Frontal cortex (tissue), 4 donors: Measurements from ENCODE around the gene PIAS2. TPM values are rescaled to one million over a fixed set of nuclear protein-coding genes. Genes with fewer than 3 reads are reported as not detected.
"Not testable (repeated sequence)": the region's sequence is repeated elsewhere in the genome, so short reads cannot be mapped to it uniquely, and the experiment has no call there.

Experiments
- DNase-seq, 2 donors: peaks; one replicate each; pipeline ENCODE4 v3.0.0; 2012; ENCODE audit warnings: low spot score in 2 of 2
- FAIRE-seq: peaks from 2 replicates; lab custom pipeline; 2012; peaks lifted over from hg19 to GRCh38; lab: Jason Lieb, UNC
- total RNA-seq: library from RNA; depleted of rRNA; stranded (reverse); fragments of >200 nt; gene quantifications from one replicate; pipeline ENCODE4 v1.2.3, GENCODE V29; 2014
- donor health status: control.
- donor health status: control.
- donor health status: control.

PIAS2 gene
- total RNA-seq, 1 donor from 2014 or later: 46.1 TPM

DNA sequence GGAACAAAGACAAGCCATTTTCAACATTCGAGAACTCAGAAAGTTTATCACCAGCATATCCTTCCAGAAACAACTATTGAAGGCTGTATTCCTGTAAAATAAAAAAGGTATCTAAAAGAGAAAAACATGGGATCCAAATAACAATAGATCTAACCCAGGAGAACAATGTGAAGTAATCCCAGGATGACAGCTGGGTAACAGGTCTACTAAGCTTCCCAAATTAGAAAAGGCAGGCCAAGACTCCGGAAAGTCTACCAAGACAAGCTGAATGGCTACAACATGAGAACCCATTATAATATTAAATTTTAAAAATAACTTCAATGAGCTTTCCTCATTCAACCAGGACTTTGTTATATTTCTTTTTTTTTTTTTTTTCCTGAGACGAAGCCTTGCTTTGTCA, 6.5 kb downstream of the PIAS2 start:
- FAIRE-seq (no peak), DNase-seq (no peak)

- DNase-seq: no peak
- no peak for FAIRE-seq
Measured at GRCh38 chr18:46909497-46909896, 7.8 kb downstream of the PIAS2 start.

- DNase-seq: no peak
- FAIRE-seq: no peak
Measured at GRCh38 chr18:46903406-46903805, 13.9 kb downstream of the PIAS2 start.

DNA sequence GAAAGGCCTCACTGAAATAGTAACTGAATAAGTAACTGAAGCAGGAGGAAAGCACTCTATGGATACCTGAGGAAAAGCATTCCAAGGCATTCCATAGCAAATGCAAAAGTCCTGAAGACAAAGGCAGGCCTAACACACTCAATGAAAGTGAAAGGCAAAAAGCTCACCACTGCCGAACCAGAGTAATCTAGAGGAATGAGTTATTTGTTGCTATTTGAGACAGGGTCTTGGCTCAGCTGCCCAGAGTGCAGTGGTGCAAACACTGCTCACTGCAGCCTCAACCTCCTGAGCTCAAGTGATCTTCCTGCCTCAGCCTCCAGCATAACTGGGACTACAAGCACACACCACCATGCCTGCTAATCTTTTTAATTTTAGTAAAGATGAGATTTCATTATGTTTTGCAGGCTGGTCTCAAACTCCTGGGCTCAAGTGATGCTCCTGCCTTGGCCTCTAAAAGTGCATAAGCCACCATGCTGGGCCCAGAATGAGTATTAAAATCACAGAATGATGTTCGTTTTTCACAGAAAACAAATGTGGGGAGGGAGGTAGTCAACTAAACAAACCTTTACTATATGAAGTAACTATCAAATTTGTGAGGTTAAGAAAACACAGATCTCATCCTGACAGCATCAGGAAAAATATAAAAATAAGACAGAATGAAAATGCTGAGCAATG, 17.9 kb downstream of the PIAS2 start:
- no peak for FAIRE-seq
- no peak for DNase-seq

DNA sequence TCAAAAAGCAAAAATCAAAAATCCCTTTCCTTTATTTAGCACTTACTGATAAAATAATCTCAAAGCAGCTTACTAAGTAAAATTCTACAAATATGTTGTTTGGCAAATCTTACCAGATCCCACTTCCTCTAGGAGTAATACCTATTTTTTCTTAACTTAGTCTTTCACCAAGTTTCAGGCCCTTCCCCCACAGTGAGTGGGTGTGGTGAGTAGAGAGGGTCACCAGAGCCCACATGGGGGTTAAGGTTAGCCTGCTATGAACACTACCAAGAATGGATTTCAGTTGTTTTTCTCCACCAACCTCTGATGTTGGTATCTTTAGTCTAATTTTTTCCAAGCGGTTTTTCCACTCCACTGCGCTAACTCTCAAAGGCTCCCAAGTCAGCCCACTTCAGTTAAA, 23.2 kb downstream of the PIAS2 start:
- DNase-seq: no peak
- FAIRE-seq: no peak

GRCh38 chr18:46893360-46893759, 23.9 kb downstream of the PIAS2 start:
- DNase-seq: no peak
- FAIRE-seq: no peak

DNA sequence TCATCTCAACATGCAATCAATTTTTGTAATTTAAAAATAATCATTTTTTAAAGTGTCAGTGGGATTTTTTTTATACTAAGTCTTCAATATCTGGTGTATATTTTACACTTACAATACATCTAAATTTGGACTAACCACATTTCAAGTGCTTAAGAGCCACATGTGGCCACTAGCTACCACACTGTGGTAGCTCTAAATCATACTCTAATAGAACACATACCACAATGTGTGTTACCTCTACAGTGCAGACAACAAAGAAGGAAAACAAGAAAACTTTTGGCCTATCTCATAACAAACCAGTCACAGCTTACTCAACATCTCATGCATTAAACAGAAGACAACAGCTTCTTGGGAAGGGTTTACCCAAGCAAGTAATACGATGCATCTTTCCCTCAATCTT, 24.5 kb downstream of the PIAS2 start:
- no peak for FAIRE-seq

GRCh38 chr18:46891742-46892214, 25.5 kb downstream of the PIAS2 start:
- DNase-seq (no peak), FAIRE-seq (no peak)

More for the DNA sequence above, 24.5 kb downstream of the PIAS2 start:
- DNase-seq: no peak

- FAIRE-seq (no peak), DNase-seq (no peak)
Measured at GRCh38 chr18:46888965-46889364, 28.3 kb downstream of the PIAS2 start.

DNA sequence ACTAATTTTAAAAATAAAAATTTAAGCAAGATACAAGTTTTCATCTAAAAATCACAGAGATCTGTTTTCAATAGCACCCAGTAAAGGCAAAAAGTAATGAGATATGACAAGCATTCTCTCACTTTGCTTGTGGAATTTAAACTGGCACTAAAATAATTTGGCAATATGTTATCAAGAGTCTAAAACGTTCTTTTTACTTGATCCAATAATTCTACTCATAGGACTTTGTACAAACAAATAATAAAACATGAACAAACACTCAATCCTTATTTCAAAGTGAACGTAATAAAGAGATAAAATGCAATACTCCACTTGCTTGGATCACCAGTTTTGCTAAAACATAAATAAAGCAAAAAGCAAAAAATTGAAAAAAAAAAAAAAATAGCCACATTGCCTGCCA, 30.4 kb downstream of the PIAS2 start:
- FAIRE-seq (no peak), DNase-seq (no peak)

GRCh38 chr18:46883180-46883579, 34.1 kb downstream of the PIAS2 start:
- no peak for DNase-seq

DNA sequence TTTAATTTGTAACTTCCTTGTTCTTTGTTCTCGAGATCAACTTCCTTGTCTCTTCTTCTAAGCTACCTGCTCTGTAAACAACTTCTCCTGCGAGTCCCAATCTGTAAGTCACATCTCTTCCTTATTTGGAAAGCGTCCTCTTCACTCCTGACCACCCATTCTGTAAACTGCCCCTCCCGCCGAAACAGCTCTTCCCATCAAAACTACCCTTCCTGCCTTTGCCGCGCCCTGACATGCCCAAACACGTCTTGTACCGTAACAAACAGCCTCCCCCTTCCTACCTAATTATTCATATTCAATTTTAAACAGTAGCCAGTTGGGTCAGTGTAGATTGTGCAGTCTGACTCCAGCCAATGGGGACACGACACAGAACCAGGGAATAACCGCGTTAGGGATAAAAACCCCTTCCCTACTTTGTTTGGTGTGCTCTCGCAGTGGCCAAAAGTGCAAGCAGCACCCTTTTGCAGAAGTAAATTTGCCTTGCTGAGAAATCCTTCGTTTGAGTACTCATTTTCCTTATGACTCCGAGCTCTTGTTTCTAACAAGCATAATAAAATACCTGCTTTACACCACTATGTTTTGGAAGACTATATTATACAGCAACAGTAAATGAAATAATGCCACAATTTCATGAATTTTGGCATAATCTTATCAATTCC, 39.8 kb downstream of the PIAS2 start:
- no peak for DNase-seq
- no peak for FAIRE-seq

More at GRCh38 chr18:46883180-46883579, 34.1 kb downstream of the PIAS2 start:
- FAIRE-seq: no peak

DNA sequence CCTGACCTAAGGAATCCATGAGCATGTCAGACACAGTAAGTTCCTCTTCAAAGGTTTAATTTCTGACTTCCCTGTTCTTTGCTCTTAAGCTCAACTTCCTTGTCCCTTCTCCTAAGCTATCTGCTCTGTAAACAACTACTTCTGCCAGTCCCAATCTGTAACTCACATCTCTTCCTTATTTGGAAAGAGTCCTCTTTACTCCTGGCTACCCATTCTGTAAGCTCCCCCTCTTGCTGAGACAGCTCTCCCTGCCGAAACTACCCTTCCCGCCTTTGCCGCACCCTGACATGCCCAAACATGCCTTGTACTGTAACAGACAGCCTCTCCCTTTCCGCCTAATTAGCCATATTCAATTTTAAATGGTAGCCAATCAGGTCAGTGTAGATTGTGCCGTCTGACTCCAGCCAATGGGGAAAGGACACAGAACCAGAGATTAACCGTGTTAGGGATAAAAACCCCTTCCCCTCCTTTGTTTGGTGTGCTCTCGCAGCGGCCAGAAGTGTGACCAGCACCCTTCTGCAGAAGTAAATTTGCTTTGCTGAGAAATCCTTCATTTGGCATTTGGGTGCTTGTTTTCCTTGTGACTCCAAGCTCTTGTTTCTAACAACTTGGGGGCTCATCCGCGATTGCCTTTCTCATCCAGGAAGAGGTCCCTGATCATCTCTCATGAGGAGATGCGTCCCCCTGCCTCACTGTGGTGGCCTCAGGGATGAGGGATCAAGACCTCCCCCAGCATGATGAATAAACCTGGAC, 49.0 kb downstream of the PIAS2 start:
- DNase-seq: no peak
- no peak for FAIRE-seq

DNA sequence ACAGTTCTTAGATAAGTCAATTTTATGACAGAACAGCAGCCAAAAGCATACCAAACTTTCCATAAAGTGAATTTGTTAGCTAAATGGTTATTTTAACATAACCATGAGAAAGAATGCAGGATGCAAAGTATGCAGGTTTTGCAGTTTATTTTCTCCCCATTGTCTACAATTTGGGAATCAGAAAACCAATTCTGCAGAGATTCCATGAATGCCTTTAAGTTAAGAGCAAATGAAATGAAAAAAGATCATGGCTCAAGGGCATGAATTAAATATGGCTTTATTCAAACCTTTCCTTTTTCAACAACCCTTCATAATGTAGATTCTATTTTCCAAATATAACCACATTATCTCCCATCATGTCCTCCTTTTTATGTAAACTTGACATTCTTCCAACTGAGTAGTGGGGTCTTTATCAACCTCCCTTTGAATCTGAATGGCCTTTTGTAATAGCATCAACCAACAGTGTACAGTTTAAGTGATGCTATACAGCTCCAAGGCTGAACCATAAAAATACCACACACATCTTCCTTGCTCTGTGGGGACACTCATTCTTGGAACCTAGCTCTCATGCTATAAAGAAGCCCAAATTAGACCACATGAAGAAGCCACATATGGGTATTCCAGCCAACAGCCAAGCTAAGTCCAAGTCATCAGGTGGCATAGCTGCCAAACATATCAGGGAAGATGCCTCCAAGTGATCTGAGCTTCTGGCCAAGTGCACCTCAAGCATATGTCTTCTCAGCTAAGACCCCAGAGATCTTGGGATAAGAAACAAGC, 49.8 kb downstream of the PIAS2 start:
- DNase-seq: no peak
- FAIRE-seq: no peak

DNA sequence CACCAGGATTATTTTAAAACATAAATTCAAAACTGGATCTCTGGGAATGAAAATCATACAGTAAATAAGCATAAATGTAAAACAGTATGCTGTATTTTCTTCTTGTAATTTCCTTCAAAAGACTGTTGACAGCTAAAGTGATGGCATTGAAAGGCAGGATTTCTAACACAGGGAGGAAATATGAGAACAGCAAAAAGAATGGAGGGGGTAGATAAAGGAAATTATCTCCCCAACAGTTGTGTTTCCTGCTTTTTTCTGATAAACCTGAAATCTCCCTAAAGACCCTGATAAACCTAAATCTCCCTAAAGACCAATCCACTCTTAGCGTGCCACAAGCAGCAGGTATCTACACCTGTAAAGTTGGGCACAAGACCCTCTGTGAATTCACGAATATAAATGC, 50.8 kb downstream of the PIAS2 start:
- no peak for DNase-seq
- FAIRE-seq: no peak

GRCh38 chr18:46865245-46865644, 52.1 kb downstream of the PIAS2 start:
- not testable (repeated sequence) for FAIRE-seq, DNase-seq

- no peak for DNase-seq
- no peak for FAIRE-seq
Measured at GRCh38 chr18:46859855-46860254, 57.5 kb downstream of the PIAS2 start.

- no peak for DNase-seq
- no peak for FAIRE-seq
Measured at GRCh38 chr18:46858290-46858689, 59.0 kb downstream of the PIAS2 start.

- peak; percentile 56 for FAIRE-seq
Measured at GRCh38 chr18:46856973-46857372, 60.3 kb downstream of the PIAS2 start.

GRCh38 chr18:46849007-46849406, 68.3 kb downstream of the PIAS2 start:
- no peak for DNase-seq
- no peak for FAIRE-seq

More at GRCh38 chr18:46856973-46857372, 60.3 kb downstream of the PIAS2 start:
- peak; percentile 8 to 27 for DNase-seq
